Measurements from ENCODE around the gene GRIK1. TPM values are rescaled to one million over a fixed set of nuclear protein-coding genes. Genes with fewer than 3 reads are reported as not detected.

Gene GRIK1
- total RNA-seq, 2 donors from 2014 or later = 0.36 TPM; not detected in 1

GRCh38 chr21:29547998-29548397 is 391.8 kb downstream of the GRIK1 start:
- H3K4me1 ChIP-seq (replicated peaks) = no peaks in the 10 kb centered on the region
- H3K36me3 ChIP-seq = no peaks in the 10 kb centered on the region
- H3K9me3 ChIP-seq = no peaks in the 10 kb centered on the region
- TF ChIP-seq POLR2A (IDR thresholded peaks at IDR 0.05) (no peak), CTCF (IDR thresholded peaks at IDR 0.05) (no peak), POLR2AphosphoS5 (IDR thresholded peaks at IDR 0.05) (no peak)
- DNase-seq (ENCODE audit: low spot score) = no peak
- intact Hi-C loops (cut with DNase I) = no loop called here
- no peak overlapping the region for H3K4me3 ChIP-seq
- no peak overlapping the region for H3K27ac ChIP-seq
- H3K27me3 ChIP-seq (replicated peaks; ENCODE audit: insufficient read depth) = no peaks in the 10 kb centered on the region
- 88% methylated on average over 1 of the region's 1 CpG for WGBS

- DNase-seq (ENCODE audit: low spot score) = no peak
- Histone ChIP-seq H3K4me3 (no peak overlapping the region), H3K36me3 (no peaks in the 10 kb centered on the region), H3K27me3 (replicated peaks; ENCODE audit: insufficient read depth) (no peaks in the 10 kb centered on the region), H3K27ac (no peak overlapping the region), H3K9me3 (no peaks in the 10 kb centered on the region), H3K4me1 (replicated peaks) (no peaks in the 10 kb centered on the region)
- intact Hi-C loops (cut with DNase I) = no loop called here
- WGBS = 95% methylated on average over 3 of the region's 3 CpGs
- TF ChIP-seq CTCF (IDR thresholded peaks at IDR 0.05) (no peak), POLR2AphosphoS5 (IDR thresholded peaks at IDR 0.05) (no peak), POLR2A (IDR thresholded peaks at IDR 0.05) (no peak)
These were observed 393.7 kb downstream of the GRIK1 start for GRCh38 chr21:29546071-29546470.

- intact Hi-C loops (cut with DNase I) = no loop called here
- Histone ChIP-seq H3K27ac (no peak overlapping the region), H3K4me1 (replicated peaks) (no peaks in the 10 kb centered on the region), H3K27me3 (replicated peaks; ENCODE audit: insufficient read depth) (no peaks in the 10 kb centered on the region), H3K9me3 (no peaks in the 10 kb centered on the region), H3K36me3 (no peaks in the 10 kb centered on the region), H3K4me3 (no peak overlapping the region)
- DNase-seq (ENCODE audit: low spot score) = no peak
- WGBS = 79% methylated on average over 1 of the region's 1 CpG
- no peak for TF ChIP-seq POLR2AphosphoS5 (IDR thresholded peaks at IDR 0.05)
- TF ChIP-seq POLR2A (IDR thresholded peaks at IDR 0.05) = no peak
- TF ChIP-seq CTCF (IDR thresholded peaks at IDR 0.05) = no peak
These were observed 399.5 kb downstream of the GRIK1 start for GRCh38 chr21:29540289-29540688.

GRCh38 chr21:29538115-29538514 is 401.7 kb downstream of the GRIK1 start:
- H3K9me3 ChIP-seq = no peaks in the 10 kb centered on the region
- H3K4me3 ChIP-seq = no peak overlapping the region
- H3K4me1 ChIP-seq (replicated peaks) = no peaks in the 10 kb centered on the region
- intact Hi-C loops (cut with DNase I) = no loop called here
- no peak for TF ChIP-seq POLR2AphosphoS5 (IDR thresholded peaks at IDR 0.05)
- TF ChIP-seq CTCF (IDR thresholded peaks at IDR 0.05) = no peak
- TF ChIP-seq POLR2A (IDR thresholded peaks at IDR 0.05) = no peak
- H3K27ac ChIP-seq = no peak overlapping the region
- H3K36me3 ChIP-seq = no peaks in the 10 kb centered on the region
- no peaks in the 10 kb centered on the region for H3K27me3 ChIP-seq (replicated peaks; ENCODE audit: insufficient read depth)
- DNase-seq (ENCODE audit: low spot score) = no peak

GRCh38 chr21:29534448-29534847 is 405.3 kb downstream of the GRIK1 start:
- TF ChIP-seq POLR2AphosphoS5 (IDR thresholded peaks at IDR 0.05) (no peak), POLR2A (IDR thresholded peaks at IDR 0.05) (no peak), CTCF (IDR thresholded peaks at IDR 0.05) (no peak)
- no peaks in the 10 kb centered on the region for H3K27me3 ChIP-seq (replicated peaks; ENCODE audit: insufficient read depth)
- H3K4me1 ChIP-seq (replicated peaks) = no peaks in the 10 kb centered on the region
- H3K27ac ChIP-seq = no peak overlapping the region
- H3K9me3 ChIP-seq = no peaks in the 10 kb centered on the region
- H3K36me3 ChIP-seq = no peaks in the 10 kb centered on the region
- DNase-seq (ENCODE audit: low spot score) = no peak
- intact Hi-C loops (cut with DNase I) = no loop called here
- no peak overlapping the region for H3K4me3 ChIP-seq
- 86% methylated on average over 3 of the region's 3 CpGs for WGBS

Data from prostate gland (tissue), 2 donors.